HepG2 (cell line): Measurements from ENCODE around the gene CTBP1. TPM values are rescaled to one million over a fixed set of nuclear protein-coding genes. Genes with fewer than 3 reads are reported as not detected.
A peak's percentile ranks its signal among the peaks of the same experiment; 100 is the strongest.

Source experiments
- DNMT1 ChIP-seq: sonication (generic); formaldehyde crosslinking; IDR thresholded peaks from 2 replicates; pipeline ENCODE4 v1.5.1; 2020; ENCODE audit warnings: mild to moderate bottlenecking, missing genetic modification reagents
- ELF3 ChIP-seq: IDR thresholded peaks from 2 replicates; pipeline ENCODE4 v1.6.1; 2016; ENCODE audit warnings: missing genetic modification reagents, missing compliant biosample characterization
- HHEX ChIP-seq: IDR thresholded peaks from 2 replicates; pipeline ENCODE4 v1.6.1; 2016; ENCODE audit warnings: control low read depth
- JUNB ChIP-seq: sonication (generic); formaldehyde crosslinking; IDR thresholded peaks from 2 replicates; pipeline ENCODE4 v1.8.0; 2022; ENCODE audit warnings: missing genetic modification reagents, mild to moderate bottlenecking, borderline replicate concordance
- KAT7 ChIP-seq: IDR thresholded peaks from 2 replicates; pipeline ENCODE4 v1.6.1; 2018; ENCODE audit warnings: borderline replicate concordance, missing compliant biosample characterization
- KLF6 ChIP-seq: IDR thresholded peaks from 2 replicates; pipeline ENCODE4 v1.8.0; 2016; ENCODE audit warnings: missing biosample characterization, missing genetic modification reagents
- MYNN ChIP-seq: sonication (generic); formaldehyde crosslinking; IDR thresholded peaks from 2 replicates; pipeline ENCODE4 v1.4.0; 2020; ENCODE audit warnings: mild to moderate bottlenecking, low read depth, missing genetic modification reagents
- NR2F2 ChIP-seq: IDR thresholded peaks from 2 replicates; pipeline ENCODE4 v1.6.1; 2012; ENCODE audit warnings: low read depth, inconsistent platforms, borderline replicate concordance
- PBX3 ChIP-seq: sonication (generic); formaldehyde crosslinking; IDR thresholded peaks from 2 replicates; pipeline ENCODE4 v1.8.1; 2023; ENCODE audit warnings: missing genetic modification reagents, inconsistent platforms, borderline replicate concordance
- PLRG1 ChIP-seq: fragments of 450-650 bp; conservative IDR thresholded peaks from 2 replicates; pipeline ENCODE4 v1.6.1; 2016
- RARA ChIP-seq: IDR thresholded peaks from 2 replicates; pipeline ENCODE4 v1.6.1; 2016; ENCODE audit warnings: missing genetic modification reagents, missing compliant biosample characterization
- SP140L ChIP-seq: sonication (generic); formaldehyde crosslinking; IDR thresholded peaks from 2 replicates; pipeline ENCODE4 v1.4.0; 2020; ENCODE audit warnings: missing genetic modification reagents, borderline replicate concordance
- SP5 ChIP-seq: IDR thresholded peaks from 2 replicates; pipeline ENCODE4 v1.6.1; 2016; ENCODE audit warnings: low read depth, borderline replicate concordance
- SRSF4 ChIP-seq: fragments of 200-400 bp; formaldehyde crosslinking; IDR thresholded peaks from one replicate; pipeline ENCODE4 v1.6.1; 2018; ENCODE audit warnings: mild to moderate bottlenecking, low read depth, low read length, moderate library complexity; ENCODE audit not compliant: poor library complexity, severe bottlenecking
- SUZ12 ChIP-seq: fragments of 150-350 bp; IDR thresholded peaks from 2 replicates; pipeline ENCODE4 v1.6.1; 2014; ENCODE audit warnings: low read depth, low read length
- TIGD3 ChIP-seq: sonication (generic); formaldehyde crosslinking; IDR thresholded peaks from 2 replicates; pipeline ENCODE4 v1.5.1; 2020; ENCODE audit warnings: mild to moderate bottlenecking, missing genetic modification reagents, borderline replicate concordance
- ZBTB21 ChIP-seq: sonication (generic); formaldehyde crosslinking; IDR thresholded peaks from 2 replicates; pipeline ENCODE4 v1.4.0; 2020; ENCODE audit warnings: missing genetic modification reagents
- ZNF329 ChIP-seq: sonication (generic); formaldehyde crosslinking; IDR thresholded peaks from 2 replicates; pipeline ENCODE4 v1.9.0; 2021; ENCODE audit warnings: low read depth, mild to moderate bottlenecking, missing genetic modification reagents
- ZNF331 ChIP-seq: sonication (generic); formaldehyde crosslinking; IDR thresholded peaks from 2 replicates; pipeline ENCODE4 v1.4.0; 2020; ENCODE audit warnings: missing genetic modification reagents
- ZNF362 ChIP-seq: sonication (generic); formaldehyde crosslinking; IDR thresholded peaks from 2 replicates; pipeline ENCODE4 v1.4.0; 2020; ENCODE audit warnings: missing genetic modification reagents, mild to moderate bottlenecking, borderline replicate concordance
- ZNF652 ChIP-seq: IDR thresholded peaks from 2 replicates; pipeline ENCODE4 v1.6.1; 2016; ENCODE audit warnings: low read depth, borderline replicate concordance
- ZNF749 ChIP-seq: sonication (generic); formaldehyde crosslinking; IDR thresholded peaks from 2 replicates; pipeline ENCODE4 v1.8.0; 2022; ENCODE audit warnings: mild to moderate bottlenecking, missing genetic modification reagents, moderate library complexity, borderline replicate concordance
- ZNF883 ChIP-seq: sonication (generic); formaldehyde crosslinking; IDR thresholded peaks from 2 replicates; pipeline ENCODE4 v1.5.1; 2020; ENCODE audit warnings: mild to moderate bottlenecking, missing genetic modification reagents; ENCODE audit errors: not compliant biosample characterization
- polyA plus RNA-seq, 8 experiments: library from polyadenylated mRNA; depleted of rRNA in 3 of 8; stranded (reverse) in 7 of 8; unstranded in 1 of 8; fragments of >200 nt; fragmentation: Illumina TruSeq in 4 of 8; extraction: Trizol in 4 of 8; gene quantifications; 2 replicates each; pipeline versions ENCODE4 v1.2.1 to v1.2.3, GENCODE V29; 2011 to 2016; ENCODE audit warnings: low read depth in 4 of 8, missing spikeins in 1 of 8, mixed read lengths in 1 of 8; ENCODE audit not compliant: insufficient read depth in 1 of 8
- total RNA-seq, 5 experiments: library from RNA; depleted of rRNA; stranded (reverse); fragments of >200 nt; fragmentation: Illumina TruSeq; extraction: Trizol; gene quantifications; 2 replicates each; pipeline ENCODE4 v1.2.3, GENCODE V29; 2016; ENCODE audit warnings: low read depth in 1 of 5

CTBP1 gene
- total and polyA plus RNA-seq, 2 of the 13 experiments (the other 11 are each of a cell fraction or from before 2014, with no cell fraction given) = 78.5 to 112 TPM

- TF ChIP-seq PBX3 (CRISPR knock-in tag) (peak; percentile 69; the same call in 1 of the 2 replicates), ELF3 (CRISPR knock-in tag) (peak; percentile 95), HHEX (CRISPR knock-in tag) (no peak), KLF6 (CRISPR knock-in tag) (peak; percentile 86; the same call in 1 of the 2 replicates), ZNF331 (CRISPR knock-in tag) (peak; percentile 93), ZBTB21 (CRISPR knock-in tag) (no peak), TIGD3 (CRISPR knock-in tag) (no peak; the same call in 1 of the 2 replicates), SUZ12 (no peak), SRSF4 (no peak), NR2F2 (no peak), KAT7 (CRISPR knock-in tag) (peak; percentile 41; the same call in 1 of the 2 replicates), SP140L (CRISPR knock-in tag) (no peak), RARA (CRISPR knock-in tag) (peak; percentile 91), ZNF749 (CRISPR knock-in tag) (peak; percentile 63; the same call in 1 of the 2 replicates), ZNF883 (CRISPR knock-in tag) (peak; percentile 47), PLRG1 (no peak), SP5 (peak; percentile 97), ZNF652 (CRISPR knock-in tag) (no peak; the same call in 1 of the 2 replicates), DNMT1 (CRISPR knock-in tag) (0 out of 2 replicates have a peak, but pooled peaks have one; percentile 2), MYNN (0 out of 2 replicates have a peak, but pooled peaks have one; percentile 29), ZNF362 (CRISPR knock-in tag) (0 out of 2 replicates have a peak, but pooled peaks have one; percentile 44), ZNF329 (CRISPR knock-in tag) (no peak), JUNB (CRISPR knock-in tag) (no peak)
Observed at GRCh38 chr4:1204828-1205585, 43.9 kb downstream of the CTBP1 start (continued).
